PC-3 (cell line): ENCODE data around the gene TSHZ3.

Experiments
- EZH2 ChIP-seq: fragments of 300-600 bp; sonication (generic); IDR thresholded peaks from one replicate; pipeline ENCODE4 v1.6.1; 2017; ENCODE audit warnings: antibody characterized with exemption, mild to moderate bottlenecking, low read length; ENCODE audit not compliant: unreplicated experiment
- EZH2phosphoT487 ChIP-seq: fragments of 300-600 bp; sonication (generic); IDR thresholded peaks from 2 replicates; pipeline ENCODE4 v1.6.1; 2018; ENCODE audit warnings: mild to moderate bottlenecking, antibody characterized with exemption, low read length, borderline replicate concordance
- TF ChIP-seq, protein P1 (sequence below): fragments of 300-600 bp; sonication (generic); conservative IDR thresholded peaks from 2 replicates; pipeline ENCODE4 v1.5.1; 2017; ENCODE audit warnings: antibody characterized with exemption, low read depth, mild to moderate bottlenecking, low read length

DNA sequence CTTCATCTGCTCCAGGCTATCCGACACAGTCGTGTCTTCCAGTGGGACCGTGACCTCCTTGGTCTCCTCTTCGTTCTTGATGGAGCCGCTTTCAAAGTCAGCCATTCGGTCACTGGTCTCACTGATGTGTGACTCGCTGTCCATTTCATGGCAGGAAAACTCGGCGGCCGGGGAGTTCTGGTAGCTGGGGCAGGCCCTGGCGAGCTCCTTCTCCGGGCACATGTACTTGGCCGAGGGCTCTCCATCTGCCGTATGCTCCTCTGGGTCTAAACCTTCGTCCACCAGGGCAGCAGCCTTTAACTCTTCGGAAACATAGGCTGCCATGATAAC lies 69.8 kb downstream of the TSHZ3 start:
- TF ChIP-seq, protein P1, sequence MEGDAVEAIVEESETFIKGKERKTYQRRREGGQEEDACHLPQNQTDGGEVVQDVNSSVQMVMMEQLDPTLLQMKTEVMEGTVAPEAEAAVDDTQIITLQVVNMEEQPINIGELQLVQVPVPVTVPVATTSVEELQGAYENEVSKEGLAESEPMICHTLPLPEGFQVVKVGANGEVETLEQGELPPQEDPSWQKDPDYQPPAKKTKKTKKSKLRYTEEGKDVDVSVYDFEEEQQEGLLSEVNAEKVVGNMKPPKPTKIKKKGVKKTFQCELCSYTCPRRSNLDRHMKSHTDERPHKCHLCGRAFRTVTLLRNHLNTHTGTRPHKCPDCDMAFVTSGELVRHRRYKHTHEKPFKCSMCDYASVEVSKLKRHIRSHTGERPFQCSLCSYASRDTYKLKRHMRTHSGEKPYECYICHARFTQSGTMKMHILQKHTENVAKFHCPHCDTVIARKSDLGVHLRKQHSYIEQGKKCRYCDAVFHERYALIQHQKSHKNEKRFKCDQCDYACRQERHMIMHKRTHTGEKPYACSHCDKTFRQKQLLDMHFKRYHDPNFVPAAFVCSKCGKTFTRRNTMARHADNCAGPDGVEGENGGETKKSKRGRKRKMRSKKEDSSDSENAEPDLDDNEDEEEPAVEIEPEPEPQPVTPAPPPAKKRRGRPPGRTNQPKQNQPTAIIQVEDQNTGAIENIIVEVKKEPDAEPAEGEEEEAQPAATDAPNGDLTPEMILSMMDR: no peak
- TF ChIP-seq EZH2 (no peak), EZH2phosphoT487 (no peak)
